SK-N-SH (cell line): ENCODE results near the gene OPRPN. TPM values are rescaled to one million over a fixed set of nuclear protein-coding genes. Genes with fewer than 3 reads are reported as not detected.

Experiments
- CTCF ChIA-PET: fragments of 300-600, 350-600 bp; formaldehyde crosslinking; extraction: SDS; loops from one replicate; lab custom pipeline; 2021; lab: Yijun Ruan, JAX
- POLR2A ChIA-PET: fragments of 350-600 bp; sonication (Branson Sonifier 250); formaldehyde crosslinking; extraction: SDS; loops from one replicate; lab custom pipeline; 2020; ENCODE audit warnings: antibody characterized with exemption, inconsistent platforms; lab: Yijun Ruan, JAX
- DNase-seq: peaks from one replicate; pipeline ENCODE4 v3.0.0; 2012
- H2AFZ ChIP-seq: fragments of 200-600 bp; sonication (generic); 2 replicates; pipeline ENCODE4 v1.8.1; 2016; ENCODE audit warnings: antibody characterized with exemption, mild to moderate bottlenecking, low read depth
- H3F3A ChIP-seq: fragments of 200-600 bp; sonication (generic); replicated peaks from 2 replicates; pipeline ENCODE3; 2016; ENCODE audit warnings: antibody characterized with exemption, mild to moderate bottlenecking; ENCODE audit not compliant: insufficient read depth
- H3K27ac ChIP-seq, 2 experiments: fragments of 200-500 bp in 1 of 2; fragments of 200-600 bp in 1 of 2; sonication (Bioruptor generic) in 1 of 2; sonication (generic), shearing (Covaris generic) in 1 of 2; 2 replicates each; pipeline versions ENCODE4 v1.5.1 to v1.6.1; 2014 to 2016; ENCODE audit warnings: low read depth in 2 of 2, inconsistent platforms in 1 of 2, low read length in 1 of 2, mild to moderate bottlenecking in 1 of 2, mixed read lengths in 1 of 2
- H3K27me3 ChIP-seq: fragments of 200-600 bp; sonication (generic), shearing (Covaris generic); 2 replicates; pipeline ENCODE4 v1.6.1; 2016; ENCODE audit warnings: mixed run types; ENCODE audit not compliant: insufficient read depth
- H3K36me3 ChIP-seq, 2 experiments: fragments of 200-500 bp in 1 of 2; fragments of 200-600 bp in 1 of 2; sonication (Bioruptor generic) in 1 of 2; sonication (generic) in 1 of 2; replicated peaks in 1 of 2; 2 replicates each; pipeline versions ENCODE3 to v1.5.1; 2014 to 2016; ENCODE audit warnings: low read length in 1 of 2, mild to moderate bottlenecking in 1 of 2; ENCODE audit not compliant: insufficient read depth in 2 of 2, control insufficient read depth in 1 of 2
- H3K4me1 ChIP-seq, 2 experiments: fragments of 200-500 bp in 1 of 2; fragments of 200-600 bp in 1 of 2; sonication (Bioruptor generic) in 1 of 2; sonication (generic), shearing (Covaris generic) in 1 of 2; 2 replicates each; pipeline versions ENCODE4 v1.5.1 to v1.6.1; 2014 to 2016; ENCODE audit warnings: low read depth in 1 of 2, low read length in 1 of 2, mixed run types in 1 of 2; ENCODE audit not compliant: insufficient read depth in 2 of 2, control insufficient read depth in 1 of 2
- H3K4me2 ChIP-seq: fragments of 200-600 bp; sonication (generic), shearing (Covaris generic); 2 replicates; pipeline ENCODE4 v1.6.1; 2017; ENCODE audit warnings: mixed run types
- H3K4me3 ChIP-seq, 2 experiments: fragments of 200-500 bp in 1 of 2; fragments of 200-600 bp in 1 of 2; sonication (Bioruptor generic) in 1 of 2; sonication (generic), shearing (Covaris generic) in 1 of 2; 2 replicates each; pipeline versions ENCODE4 v1.5.1 to v1.8.1; 2014 to 2016; ENCODE audit warnings: low read depth in 2 of 2, inconsistent platforms in 1 of 2, low read length in 1 of 2, mild to moderate bottlenecking in 1 of 2, mixed read lengths in 1 of 2, moderate library complexity in 1 of 2
- H3K79me2 ChIP-seq: fragments of 200-600 bp; sonication (generic); 2 replicates; pipeline ENCODE4 v1.8.1; 2017; ENCODE audit warnings: mild to moderate bottlenecking; ENCODE audit not compliant: insufficient read depth
- H3K9ac ChIP-seq: fragments of 200-600 bp; sonication (generic); 2 replicates; pipeline ENCODE4 v1.6.1; 2017; ENCODE audit warnings: mixed run types
- H3K9me2 ChIP-seq: fragments of 200-600 bp; sonication (generic); 2 replicates; pipeline ENCODE4 v1.6.1; 2017; ENCODE audit warnings: mixed run types
- H3K9me3 ChIP-seq: fragments of 200-600 bp; sonication (generic); 2 replicates; pipeline ENCODE4 v1.6.1; 2017; ENCODE audit warnings: mixed run types, mild to moderate bottlenecking, moderate library complexity
- H4K20me1 ChIP-seq: fragments of 200-600 bp; sonication (generic); 2 replicates; pipeline ENCODE4 v1.6.1; 2017; ENCODE audit warnings: mild to moderate bottlenecking, mixed run types; ENCODE audit not compliant: insufficient read depth
- EP300 ChIP-seq, 2 experiments: IDR thresholded peaks; 2 replicates each; pipeline versions ENCODE4 v1.4.0 to v1.6.1; 2012; ENCODE audit warnings: borderline replicate concordance in 1 of 2, low read depth in 1 of 2, low read length in 1 of 2
- FOSL2 ChIP-seq: IDR thresholded peaks from 2 replicates; pipeline ENCODE4 v1.4.0; 2012; ENCODE audit warnings: low read depth, mild to moderate bottlenecking, moderate library complexity, borderline replicate concordance
- GATA2 ChIP-seq: sonication (generic); formaldehyde crosslinking; IDR thresholded peaks from 2 replicates; pipeline ENCODE4 v1.5.0; 2020; ENCODE audit warnings: mild to moderate bottlenecking, missing genetic modification reagents
- JUND ChIP-seq: IDR thresholded peaks from 2 replicates; pipeline ENCODE4 v1.4.0; 2012
- MEF2A ChIP-seq: IDR thresholded peaks from 2 replicates; pipeline ENCODE4 v1.4.0; 2012; ENCODE audit warnings: low read depth, borderline replicate concordance
- POLR2AphosphoS5 ChIP-seq: IDR thresholded peaks from 2 replicates; pipeline ENCODE4 v1.6.1; 2012; ENCODE audit warnings: low read depth, low read length
- RCOR1 ChIP-seq: fragments of 150-350 bp; IDR thresholded peaks from 2 replicates; pipeline ENCODE4 v1.6.1; 2017; ENCODE audit warnings: antibody characterized with exemption, low read length
- REST ChIP-seq: IDR thresholded peaks from 2 replicates; pipeline ENCODE4 v1.6.1; 2012; ENCODE audit warnings: mild to moderate bottlenecking, low read depth, low read length, moderate library complexity
- RFX5 ChIP-seq: IDR thresholded peaks from 2 replicates; pipeline ENCODE4 v1.6.1; 2012; ENCODE audit warnings: mild to moderate bottlenecking, improper control_type of control experiment, low read length
- RXRA ChIP-seq: IDR thresholded peaks from 2 replicates; pipeline ENCODE4 v1.4.0; 2012; ENCODE audit warnings: low read depth, mild to moderate bottlenecking, borderline replicate concordance
- TAF1 ChIP-seq: IDR thresholded peaks from 2 replicates; pipeline ENCODE4 v1.6.1; 2012; ENCODE audit warnings: low read depth, mild to moderate bottlenecking, low read length, moderate library complexity, borderline replicate concordance
- TCF12 ChIP-seq: IDR thresholded peaks from 2 replicates; pipeline ENCODE4 v1.4.0; 2012
- TEAD4 ChIP-seq: IDR thresholded peaks from 2 replicates; pipeline ENCODE4 v1.4.0; 2012; ENCODE audit warnings: mild to moderate bottlenecking, borderline replicate concordance; ENCODE audit not compliant: insufficient read depth
- USF2 ChIP-seq: fragments of 150-350 bp; IDR thresholded peaks from 2 replicates; pipeline ENCODE4 v1.6.1; 2017; ENCODE audit warnings: antibody characterized with exemption, low read length, low read depth, borderline replicate concordance
- WGBS: methylation state at CpG from one replicate; pipeline ENCODE4 v1.1.6; 2017; ENCODE audit warnings: low lambda C conversion rate; 5-methylcytosine and 5-hydroxymethylcytosine counted together
- polyA plus RNA-seq, 3 experiments: library from polyadenylated mRNA; depleted of rRNA; stranded (reverse); fragments of >200 nt; gene quantifications; 2 replicates each; pipeline ENCODE4 v1.2.3, GENCODE V29; 2012
- TF ChIP-seq, protein P1 (sequence below): IDR thresholded peaks from 2 replicates; pipeline ENCODE4 v1.4.0; 2012; ENCODE audit warnings: low read depth, borderline replicate concordance

The OPRPN gene
- polyA plus RNA-seq, 1 of the 3 experiments (the other 2 are of a cell fraction) = not detected

- Histone ChIP-seq H3K9ac (no peak overlapping the region), H3K27ac (no peak overlapping the region), H3K27me3 (no peaks in the 10 kb centered on the region), H4K20me1 (no peaks in the 10 kb centered on the region), H3K79me2 (no peaks in the 10 kb centered on the region), H3K9me2 (no peaks in the 10 kb centered on the region), H3K36me3 (no peaks in the 10 kb centered on the region), H3K4me3 (no peak overlapping the region), H3K9me3 (no peaks in the 10 kb centered on the region), H3K4me2 (no peak overlapping the region), H3F3A (no peaks in the 10 kb centered on the region), H3K4me1 (no peaks in the 10 kb centered on the region), H2AFZ (no peak overlapping the region)
- WGBS = 3% methylated on average over 4 of the region's 4 CpGs
- no peak for DNase-seq
- TF ChIP-seq FOSL2 = no peak
- TF ChIP-seq JUND = no peak
- ChIA-PET CTCF (no interaction called here), POLR2A (no interaction called here)
Measured at GRCh38 chr4:70371987-70372386, 25.8 kb upstream of the OPRPN start.

GRCh38 chr4:70372760-70373159, 25.0 kb upstream of the OPRPN start:
- ChIA-PET POLR2A (no interaction called here), CTCF (no interaction called here)
- no peak for DNase-seq
- 7% methylated on average over 3 of the region's 3 CpGs for WGBS
- Histone ChIP-seq H3K36me3 (no peaks in the 10 kb centered on the region), H3K9me2 (no peaks in the 10 kb centered on the region), H3K9ac (no peak overlapping the region), H3K79me2 (no peaks in the 10 kb centered on the region), H3K9me3 (no peaks in the 10 kb centered on the region), H3K4me2 (no peak overlapping the region), H2AFZ (no peak overlapping the region), H3F3A (no peaks in the 10 kb centered on the region), H3K4me1 (no peaks in the 10 kb centered on the region), H3K27me3 (no peaks in the 10 kb centered on the region), H4K20me1 (no peaks in the 10 kb centered on the region), H3K27ac (no peak overlapping the region), H3K4me3 (no peak overlapping the region)
- no peak for TF ChIP-seq MEF2A
- no peak for TF ChIP-seq POLR2AphosphoS5
- no peak for TF ChIP-seq RCOR1
- no peak for TF ChIP-seq RXRA
- TF ChIP-seq, protein P1, sequence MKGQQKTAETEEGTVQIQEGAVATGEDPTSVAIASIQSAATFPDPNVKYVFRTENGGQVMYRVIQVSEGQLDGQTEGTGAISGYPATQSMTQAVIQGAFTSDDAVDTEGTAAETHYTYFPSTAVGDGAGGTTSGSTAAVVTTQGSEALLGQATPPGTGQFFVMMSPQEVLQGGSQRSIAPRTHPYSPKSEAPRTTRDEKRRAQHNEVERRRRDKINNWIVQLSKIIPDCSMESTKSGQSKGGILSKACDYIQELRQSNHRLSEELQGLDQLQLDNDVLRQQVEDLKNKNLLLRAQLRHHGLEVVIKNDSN = no peak

GRCh38 chr4:70380578-70380977, 17.2 kb upstream of the OPRPN start:
- H3K27ac ChIP-seq = no peak overlapping the region
- no peaks in the 10 kb centered on the region for H3K9me3 ChIP-seq
- H3K79me2 ChIP-seq = no peaks in the 10 kb centered on the region
- H3K27me3 ChIP-seq = no peaks in the 10 kb centered on the region
- no peaks in the 10 kb centered on the region for H3K4me1 ChIP-seq
- no peaks in the 10 kb centered on the region for H4K20me1 ChIP-seq
- no peak overlapping the region for H3K9ac ChIP-seq
- H3K36me3 ChIP-seq = no peaks in the 10 kb centered on the region
- H3K4me2 ChIP-seq = no peak overlapping the region
- no peak overlapping the region for H2AFZ ChIP-seq
- no peak for DNase-seq
- ChIA-PET POLR2A (no interaction called here), CTCF (no interaction called here)
- no peaks in the 10 kb centered on the region for H3K9me2 ChIP-seq
- no peak for TF ChIP-seq GATA2 (CRISPR knock-in tag)
- TF ChIP-seq REST = no peak
- TF ChIP-seq RFX5 = no peak
- no peak for TF ChIP-seq POLR2AphosphoS5
- no peak for TF ChIP-seq USF2
- no peak for TF ChIP-seq TEAD4
- TF ChIP-seq EP300 (IDR thresholded peaks at IDR 0.05; ENCODE audit: borderline replicate concordance in 1 of 2, low read depth in 1 of 2, low read length in 1 of 2) = no peak
- no peak for TF ChIP-seq TAF1
- no peak for TF ChIP-seq TCF12
- H3F3A ChIP-seq = no peaks in the 10 kb centered on the region
- 18% methylated on average over 3 of the region's 3 CpGs for WGBS
- no peak overlapping the region for H3K4me3 ChIP-seq
